Liver (tissue), 3 donors: ENCODE data around the gene EGF.

Experiments
- CTCF ChIP-seq: fragments of 150-350 bp; IDR thresholded peaks from 2 replicates; pipeline ENCODE4 v1.5.1; 2017; ENCODE audit warnings: improper control_type of control experiment, low read depth, low read length; ENCODE audit not compliant: missing input control
- EGR1 ChIP-seq, 2 donors: IDR thresholded peaks; 2 replicates each; pipeline ENCODE4 v1.6.1; 2016 to 2018; ENCODE audit warnings: antibody characterized with exemption in 2 of 2, low read depth in 2 of 2
- HNF4A ChIP-seq, 2 donors: conservative IDR thresholded peaks; 2 replicates each; pipeline ENCODE4 v1.6.1; 2016; ENCODE audit warnings: antibody characterized with exemption in 2 of 2, mild to moderate bottlenecking in 2 of 2
- JUND ChIP-seq, 2 donors: IDR thresholded peaks; 2 replicates each; pipeline ENCODE4 v1.6.1; 2016; ENCODE audit warnings: antibody characterized with exemption in 2 of 2
- MAX ChIP-seq: IDR thresholded peaks from 2 replicates; pipeline ENCODE4 v1.6.1; 2016; ENCODE audit warnings: antibody characterized with exemption
- RXRA ChIP-seq, 2 donors: IDR thresholded peaks; 2 replicates each; pipeline ENCODE4 v1.6.1; 2017 to 2018; ENCODE audit warnings: antibody characterized with exemption in 2 of 2, mild to moderate bottlenecking in 1 of 2
- SP1 ChIP-seq: IDR thresholded peaks from 2 replicates; pipeline ENCODE4 v1.6.1; 2018; ENCODE audit warnings: antibody characterized with exemption, mild to moderate bottlenecking
- TAF1 ChIP-seq: conservative IDR thresholded peaks from 2 replicates; pipeline ENCODE4 v1.6.1; 2016; ENCODE audit warnings: antibody characterized with exemption, mild to moderate bottlenecking
- YY1 ChIP-seq: IDR thresholded peaks from 2 replicates; pipeline ENCODE4 v1.6.1; 2016; ENCODE audit warnings: antibody characterized with exemption, mild to moderate bottlenecking
- TF ChIP-seq, protein P1 (sequence below): IDR thresholded peaks from 2 replicates; pipeline ENCODE4 v1.6.1; 2016; ENCODE audit warnings: antibody characterized with exemption
- TF ChIP-seq, protein P2 (sequence below): IDR thresholded peaks from 2 replicates; pipeline ENCODE4 v1.6.1; 2016; ENCODE audit warnings: antibody characterized with exemption, mild to moderate bottlenecking
- donor health status: healthy.
- donor health status: healthy.

DNA sequence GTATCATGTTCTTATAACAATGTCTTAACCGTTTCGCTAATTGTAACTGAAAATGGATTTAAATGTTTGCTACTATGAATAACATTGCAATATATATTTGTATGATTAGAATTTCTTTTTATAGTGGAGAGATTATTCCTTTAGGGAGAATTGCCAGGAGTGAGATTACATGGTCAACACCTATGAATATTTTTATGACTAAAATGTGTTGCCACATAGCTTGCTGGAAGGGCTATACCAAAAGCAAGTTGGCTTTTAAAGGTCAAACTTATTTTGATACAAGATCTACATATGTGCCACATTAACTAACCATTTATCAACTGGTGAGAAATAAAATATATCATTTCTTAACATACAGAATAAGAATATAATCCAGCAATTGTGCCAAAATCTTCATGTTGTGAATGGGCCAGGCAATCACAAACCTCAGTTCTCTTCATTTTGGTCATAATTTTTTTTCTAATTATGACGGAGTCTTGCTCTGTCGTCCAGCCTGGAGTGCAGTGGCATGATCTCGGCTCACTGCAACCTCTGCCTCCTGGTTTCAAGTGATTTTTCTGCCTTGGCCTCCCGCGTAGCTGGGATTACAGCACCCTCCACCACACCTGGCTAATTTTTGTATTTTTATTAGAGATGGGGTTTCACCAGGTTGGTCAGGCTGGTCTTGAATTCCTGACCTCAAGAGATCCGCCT is 10.0 kb upstream of the EGF start:
- TF ChIP-seq CTCF (no peak), JUND (IDR thresholded peaks at IDR 0.05) (no peak), MAX (no peak), RXRA (IDR thresholded peaks at IDR 0.05) (no peak), TAF1 (no peak), SP1 (no peak), HNF4A (conservative IDR thresholded peaks at IDR 0.05) (no peak), EGR1 (IDR thresholded peaks at IDR 0.05; ENCODE audit: low read depth in 2 of 2) (no peak), YY1 (no peak)
- TF ChIP-seq, protein P1, sequence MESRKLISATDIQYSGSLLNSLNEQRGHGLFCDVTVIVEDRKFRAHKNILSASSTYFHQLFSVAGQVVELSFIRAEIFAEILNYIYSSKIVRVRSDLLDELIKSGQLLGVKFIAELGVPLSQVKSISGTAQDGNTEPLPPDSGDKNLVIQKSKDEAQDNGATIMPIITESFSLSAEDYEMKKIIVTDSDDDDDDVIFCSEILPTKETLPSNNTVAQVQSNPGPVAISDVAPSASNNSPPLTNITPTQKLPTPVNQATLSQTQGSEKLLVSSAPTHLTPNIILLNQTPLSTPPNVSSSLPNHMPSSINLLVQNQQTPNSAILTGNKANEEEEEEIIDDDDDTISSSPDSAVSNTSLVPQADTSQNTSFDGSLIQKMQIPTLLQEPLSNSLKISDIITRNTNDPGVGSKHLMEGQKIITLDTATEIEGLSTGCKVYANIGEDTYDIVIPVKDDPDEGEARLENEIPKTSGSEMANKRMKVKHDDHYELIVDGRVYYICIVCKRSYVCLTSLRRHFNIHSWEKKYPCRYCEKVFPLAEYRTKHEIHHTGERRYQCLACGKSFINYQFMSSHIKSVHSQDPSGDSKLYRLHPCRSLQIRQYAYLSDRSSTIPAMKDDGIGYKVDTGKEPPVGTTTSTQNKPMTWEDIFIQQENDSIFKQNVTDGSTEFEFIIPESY, result no peak
- TF ChIP-seq, protein P2, sequence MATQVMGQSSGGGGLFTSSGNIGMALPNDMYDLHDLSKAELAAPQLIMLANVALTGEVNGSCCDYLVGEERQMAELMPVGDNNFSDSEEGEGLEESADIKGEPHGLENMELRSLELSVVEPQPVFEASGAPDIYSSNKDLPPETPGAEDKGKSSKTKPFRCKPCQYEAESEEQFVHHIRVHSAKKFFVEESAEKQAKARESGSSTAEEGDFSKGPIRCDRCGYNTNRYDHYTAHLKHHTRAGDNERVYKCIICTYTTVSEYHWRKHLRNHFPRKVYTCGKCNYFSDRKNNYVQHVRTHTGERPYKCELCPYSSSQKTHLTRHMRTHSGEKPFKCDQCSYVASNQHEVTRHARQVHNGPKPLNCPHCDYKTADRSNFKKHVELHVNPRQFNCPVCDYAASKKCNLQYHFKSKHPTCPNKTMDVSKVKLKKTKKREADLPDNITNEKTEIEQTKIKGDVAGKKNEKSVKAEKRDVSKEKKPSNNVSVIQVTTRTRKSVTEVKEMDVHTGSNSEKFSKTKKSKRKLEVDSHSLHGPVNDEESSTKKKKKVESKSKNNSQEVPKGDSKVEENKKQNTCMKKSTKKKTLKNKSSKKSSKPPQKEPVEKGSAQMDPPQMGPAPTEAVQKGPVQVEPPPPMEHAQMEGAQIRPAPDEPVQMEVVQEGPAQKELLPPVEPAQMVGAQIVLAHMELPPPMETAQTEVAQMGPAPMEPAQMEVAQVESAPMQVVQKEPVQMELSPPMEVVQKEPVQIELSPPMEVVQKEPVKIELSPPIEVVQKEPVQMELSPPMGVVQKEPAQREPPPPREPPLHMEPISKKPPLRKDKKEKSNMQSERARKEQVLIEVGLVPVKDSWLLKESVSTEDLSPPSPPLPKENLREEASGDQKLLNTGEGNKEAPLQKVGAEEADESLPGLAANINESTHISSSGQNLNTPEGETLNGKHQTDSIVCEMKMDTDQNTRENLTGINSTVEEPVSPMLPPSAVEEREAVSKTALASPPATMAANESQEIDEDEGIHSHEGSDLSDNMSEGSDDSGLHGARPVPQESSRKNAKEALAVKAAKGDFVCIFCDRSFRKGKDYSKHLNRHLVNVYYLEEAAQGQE, result no peak
